Activated T-helper 2 cell treated with anti-CD3 and anti-CD28 coated beads, Interferon-gamma antibody, Interleukin-2, Interleukin-4, amounts not matched to agents 10 μg/mL and 5 μg/mL and 100 μg/mL, durations not matched to agents 14 hours and 24 hours and 36 hours (primary cell): ENCODE results near the gene WDR37. TPM values are rescaled to one million over a fixed set of nuclear protein-coding genes. Genes with fewer than 3 reads are reported as not detected.
A peak's percentile ranks its signal among the peaks of the same experiment; 100 is the strongest.
"Not testable (repeated sequence)": the region's sequence is repeated elsewhere in the genome, so short reads cannot be mapped to it uniquely, and the experiment has no call there.

Experiments used
- DNase-seq: peaks from one replicate; pipeline ENCODE4 v3.0.0; 2021; ENCODE audit warnings: low spot score
- H3K27ac Mint-ChIP-seq: one replicate; pipeline ENCODE4 v1.8.0; 2021; ENCODE audit warnings: mixed read lengths
- H3K27me3 Mint-ChIP-seq: one replicate; pipeline ENCODE4 v1.8.0; 2021; ENCODE audit warnings: low read depth, mixed read lengths
- H3K36me3 Mint-ChIP-seq: one replicate; pipeline ENCODE4 v1.8.0; 2021; ENCODE audit warnings: low read depth, mixed read lengths
- H3K4me1 Mint-ChIP-seq: one replicate; pipeline ENCODE4 v1.8.0; 2021; ENCODE audit warnings: low read depth, mixed read lengths
- H3K4me3 Mint-ChIP-seq: one replicate; pipeline ENCODE4 v1.8.0; 2021; ENCODE audit warnings: low read depth, mild to moderate bottlenecking, moderate library complexity, mixed read lengths
- H3K9me3 Mint-ChIP-seq: one replicate; pipeline ENCODE4 v1.8.0; 2021; ENCODE audit warnings: mixed read lengths
- intact Hi-C: fragments of 100-400 bp; cut with micrococcal nuclease; formaldehyde crosslinking; loops from one replicate; pipeline ENCODE4 v1.15.1; 2023
- total RNA-seq: library from RNA; stranded (reverse); gene quantifications from 2 replicates; pipeline ENCODE4 v1.2.3, GENCODE V29; 2022

The WDR37 gene
- total RNA-seq, 1 donor from 2014 or later: 18.9 TPM

GRCh38 chr10:1156921-1157614 is 100.9 kb downstream of the WDR37 start:
- no peaks in the 10 kb centered on the region for H3K9me3 Mint-ChIP-seq
- no peaks in the 10 kb centered on the region for H3K4me1 Mint-ChIP-seq
- H3K36me3 Mint-ChIP-seq: no peaks in the 10 kb centered on the region
- no peak for DNase-seq
- intact Hi-C loops: no loop called here
- no peak overlapping the region for H3K4me3 Mint-ChIP-seq
- H3K27ac Mint-ChIP-seq: no peak overlapping the region
- H3K27me3 Mint-ChIP-seq: peaks cover 3% of the 10 kb centered on the region

- Mint-ChIP-seq H3K27me3 (peaks cover 3% of the 10 kb centered on the region), H3K4me3 (no peak overlapping the region), H3K36me3 (no peaks in the 10 kb centered on the region), H3K4me1 (no peaks in the 10 kb centered on the region), H3K9me3 (no peaks in the 10 kb centered on the region), H3K27ac (no peak overlapping the region)
- intact Hi-C loops: no loop called here
- no peak for DNase-seq
These were observed 101.4 kb downstream of the WDR37 start for GRCh38 chr10:1157615-1157933.

GRCh38 chr10:1158066-1158465 is 101.9 kb downstream of the WDR37 start:
- no peak for DNase-seq
- Mint-ChIP-seq H3K27ac (no peak overlapping the region), H3K36me3 (no peaks in the 10 kb centered on the region), H3K4me1 (no peaks in the 10 kb centered on the region), H3K4me3 (no peak overlapping the region), H3K9me3 (no peaks in the 10 kb centered on the region), H3K27me3 (peaks cover 3% of the 10 kb centered on the region)
- intact Hi-C loops: no loop called here

- H3K27ac Mint-ChIP-seq, H3K4me3 Mint-ChIP-seq, intact Hi-C loops, H3K9me3 Mint-ChIP-seq, H3K27me3 Mint-ChIP-seq, H3K36me3 Mint-ChIP-seq, DNase-seq, H3K4me1 Mint-ChIP-seq: not testable (repeated sequence)
These were observed 102.4 kb downstream of the WDR37 start for GRCh38 chr10:1158536-1158935.

GRCh38 chr10:1159131-1160061 is 103.2 kb downstream of the WDR37 start:
- H3K9me3 Mint-ChIP-seq: no peaks in the 10 kb centered on the region
- DNase-seq: no peak
- intact Hi-C loops: no loop called here
- H3K27ac Mint-ChIP-seq: no peak overlapping the region
- H3K4me1 Mint-ChIP-seq: no peaks in the 10 kb centered on the region
- H3K36me3 Mint-ChIP-seq: no peaks in the 10 kb centered on the region
- H3K4me3 Mint-ChIP-seq: peak overlapping the region; percentile 31
- H3K27me3 Mint-ChIP-seq: peaks cover 3% of the 10 kb centered on the region

GRCh38 chr10:1160561-1161314 is 104.6 kb downstream of the WDR37 start:
- intact Hi-C loops: no loop called here
- Mint-ChIP-seq H3K27me3 (no peaks in the 10 kb centered on the region), H3K4me3 (no peak overlapping the region), H3K36me3 (no peaks in the 10 kb centered on the region), H3K27ac (no peak overlapping the region), H3K9me3 (no peaks in the 10 kb centered on the region), H3K4me1 (no peaks in the 10 kb centered on the region)
- no peak for DNase-seq

GRCh38 chr10:1161315-1161673 is 105.1 kb downstream of the WDR37 start:
- DNase-seq, H3K36me3 Mint-ChIP-seq, H3K27ac Mint-ChIP-seq, H3K4me3 Mint-ChIP-seq, H3K27me3 Mint-ChIP-seq, H3K4me1 Mint-ChIP-seq, intact Hi-C loops, H3K9me3 Mint-ChIP-seq: not testable (repeated sequence)

- Mint-ChIP-seq H3K9me3 (no peaks in the 10 kb centered on the region), H3K27ac (no peak overlapping the region), H3K4me3 (no peak overlapping the region), H3K36me3 (no peaks in the 10 kb centered on the region), H3K27me3 (no peaks in the 10 kb centered on the region), H3K4me1 (no peaks in the 10 kb centered on the region)
- no peak for DNase-seq
- intact Hi-C loops: no loop called here
These were observed 106.5 kb downstream of the WDR37 start for GRCh38 chr10:1162481-1163203.

GRCh38 chr10:1163204-1163660 is 107.0 kb downstream of the WDR37 start:
- Mint-ChIP-seq H3K4me1 (no peaks in the 10 kb centered on the region), H3K27me3 (no peaks in the 10 kb centered on the region), H3K27ac (no peak overlapping the region), H3K9me3 (no peaks in the 10 kb centered on the region), H3K4me3 (no peak overlapping the region), H3K36me3 (no peaks in the 10 kb centered on the region)
- no peak for DNase-seq
- intact Hi-C loops: no loop called here

- intact Hi-C loops: no loop called here
- H3K4me1 Mint-ChIP-seq: no peaks in the 10 kb centered on the region
- no peak overlapping the region for H3K27ac Mint-ChIP-seq
- no peaks in the 10 kb centered on the region for H3K27me3 Mint-ChIP-seq
- no peaks in the 10 kb centered on the region for H3K9me3 Mint-ChIP-seq
- no peak overlapping the region for H3K4me3 Mint-ChIP-seq
- DNase-seq: no peak
- no peaks in the 10 kb centered on the region for H3K36me3 Mint-ChIP-seq
These were observed 107.6 kb downstream of the WDR37 start for GRCh38 chr10:1163831-1164230.

- Mint-ChIP-seq H3K9me3 (no peaks in the 10 kb centered on the region), H3K4me3 (no peak overlapping the region), H3K27ac (no peak overlapping the region), H3K4me1 (no peaks in the 10 kb centered on the region), H3K27me3 (no peaks in the 10 kb centered on the region), H3K36me3 (no peaks in the 10 kb centered on the region)
- DNase-seq: no peak
- intact Hi-C loops: no loop called here
These were observed 110.1 kb downstream of the WDR37 start for GRCh38 chr10:1166101-1166827.

GRCh38 chr10:1166828-1167275 is 110.7 kb downstream of the WDR37 start:
- intact Hi-C loops: no loop called here
- H3K4me1 Mint-ChIP-seq: no peaks in the 10 kb centered on the region
- H3K27me3 Mint-ChIP-seq: no peaks in the 10 kb centered on the region
- no peak overlapping the region for H3K4me3 Mint-ChIP-seq
- H3K9me3 Mint-ChIP-seq: no peaks in the 10 kb centered on the region
- H3K36me3 Mint-ChIP-seq: no peaks in the 10 kb centered on the region
- H3K27ac Mint-ChIP-seq: no peak overlapping the region
- DNase-seq: no peak
